GM12801 (cell line): ENCODE data around the gene TOM1L2.

ENCODE experiments used
- TF ChIP-seq, protein P1 (sequence below): IDR thresholded peaks from one replicate; pipeline ENCODE4 v1.5.1; 2011; ENCODE audit warnings: control low read depth; ENCODE audit not compliant: insufficient read length; ENCODE audit errors: extremely low read depth

TOM1L2 gene

DNA sequence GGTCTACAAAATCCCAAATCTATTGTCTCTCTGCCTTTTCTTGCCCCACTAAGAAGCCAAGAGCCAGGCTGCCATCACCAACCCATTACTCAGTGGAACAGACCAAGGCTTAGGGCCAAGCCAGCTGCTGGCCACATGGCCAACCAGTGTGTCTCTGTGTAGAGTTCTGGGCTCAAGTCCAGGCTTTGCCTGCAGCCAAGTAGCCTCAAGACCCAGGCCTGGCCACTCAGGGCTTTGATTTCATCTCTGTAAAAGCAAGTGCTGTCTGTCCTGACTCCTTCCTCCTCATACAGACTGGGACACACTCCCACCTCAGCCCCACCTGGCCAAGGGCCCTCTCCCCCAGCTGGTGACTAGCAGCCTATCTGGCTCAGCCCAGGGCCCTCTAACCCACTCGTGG, 150.0 kb downstream of the TOM1L2 start:
- TF ChIP-seq, protein P1, sequence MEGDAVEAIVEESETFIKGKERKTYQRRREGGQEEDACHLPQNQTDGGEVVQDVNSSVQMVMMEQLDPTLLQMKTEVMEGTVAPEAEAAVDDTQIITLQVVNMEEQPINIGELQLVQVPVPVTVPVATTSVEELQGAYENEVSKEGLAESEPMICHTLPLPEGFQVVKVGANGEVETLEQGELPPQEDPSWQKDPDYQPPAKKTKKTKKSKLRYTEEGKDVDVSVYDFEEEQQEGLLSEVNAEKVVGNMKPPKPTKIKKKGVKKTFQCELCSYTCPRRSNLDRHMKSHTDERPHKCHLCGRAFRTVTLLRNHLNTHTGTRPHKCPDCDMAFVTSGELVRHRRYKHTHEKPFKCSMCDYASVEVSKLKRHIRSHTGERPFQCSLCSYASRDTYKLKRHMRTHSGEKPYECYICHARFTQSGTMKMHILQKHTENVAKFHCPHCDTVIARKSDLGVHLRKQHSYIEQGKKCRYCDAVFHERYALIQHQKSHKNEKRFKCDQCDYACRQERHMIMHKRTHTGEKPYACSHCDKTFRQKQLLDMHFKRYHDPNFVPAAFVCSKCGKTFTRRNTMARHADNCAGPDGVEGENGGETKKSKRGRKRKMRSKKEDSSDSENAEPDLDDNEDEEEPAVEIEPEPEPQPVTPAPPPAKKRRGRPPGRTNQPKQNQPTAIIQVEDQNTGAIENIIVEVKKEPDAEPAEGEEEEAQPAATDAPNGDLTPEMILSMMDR, result no peak

DNA sequence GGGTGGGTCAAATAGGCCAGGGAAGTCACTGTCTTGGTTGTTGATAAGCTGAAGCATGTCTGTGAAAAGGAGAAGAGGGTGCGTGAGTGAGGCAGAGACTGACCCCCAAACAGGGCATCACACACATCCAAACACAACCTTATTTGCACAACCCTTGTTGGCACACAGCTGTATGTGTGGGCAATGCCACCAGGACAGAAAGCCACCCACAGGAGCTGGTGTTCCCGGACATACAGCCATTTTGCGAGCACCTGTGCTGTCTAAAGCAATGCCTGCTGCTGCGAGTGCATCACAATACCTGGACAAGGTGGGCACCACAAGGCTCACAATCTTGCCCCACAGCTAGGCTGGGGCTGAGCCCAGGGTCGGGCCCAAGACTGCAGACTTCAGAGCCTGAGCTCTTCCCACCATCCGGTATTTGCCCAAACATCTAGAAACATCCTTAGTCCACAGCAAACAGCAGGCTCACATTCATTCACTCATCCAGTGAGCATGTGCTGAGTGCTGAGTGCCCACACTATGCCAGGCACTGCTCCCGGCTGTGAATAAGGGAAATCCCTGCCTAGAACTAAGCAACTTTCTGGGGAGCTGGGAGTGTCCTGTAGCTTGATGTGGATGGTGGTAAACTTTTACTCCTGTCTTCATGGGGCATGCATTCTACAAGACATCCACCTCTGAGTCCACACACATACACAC, 151.6 kb downstream of the TOM1L2 start:
- TF ChIP-seq, protein P1, result no peak

DNA sequence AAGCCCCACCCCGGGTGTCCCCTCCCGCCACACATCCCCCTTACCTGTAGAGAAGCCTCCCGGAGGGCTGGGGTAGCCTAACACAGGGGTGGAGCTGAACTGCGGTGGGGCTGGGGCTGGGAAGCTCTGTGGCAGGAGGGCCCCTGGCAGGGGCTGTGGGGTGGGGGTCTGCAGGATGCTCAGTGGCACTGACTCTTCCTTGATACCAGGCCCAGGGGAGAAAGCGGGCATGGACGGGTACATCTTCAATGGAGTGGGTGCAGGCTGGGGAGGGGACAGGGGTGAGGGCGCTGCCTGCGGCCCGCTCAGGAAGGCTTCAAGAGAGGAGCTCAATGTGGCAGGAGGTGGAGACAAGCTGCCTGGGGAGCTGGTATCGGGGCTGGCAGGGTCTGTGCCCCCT, 152.2 kb downstream of the TOM1L2 start:
- TF ChIP-seq, protein P1, result no peak

DNA sequence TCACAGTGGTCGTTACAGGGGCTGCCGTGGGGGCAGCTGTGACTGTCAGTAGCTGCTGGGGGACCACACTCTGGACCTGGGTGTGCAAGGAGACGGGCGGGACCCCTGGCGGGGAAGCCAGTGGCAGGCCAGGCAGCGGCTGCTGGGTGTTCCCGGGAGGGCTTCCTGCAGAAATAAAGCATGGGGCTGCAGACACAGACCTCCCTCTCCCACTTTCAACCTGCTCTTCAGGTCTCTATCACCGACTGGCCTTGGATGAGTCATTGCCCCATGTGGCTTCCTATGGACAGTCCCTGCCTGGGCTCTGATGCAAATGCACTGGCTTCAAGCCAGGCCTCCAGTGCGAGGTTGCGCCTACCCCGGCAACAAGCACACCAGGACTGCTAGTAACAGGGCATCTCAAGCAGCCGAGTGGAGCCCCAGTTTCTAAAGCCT, 152.6 kb downstream of the TOM1L2 start:
- TF ChIP-seq, protein P1, result no peak

DNA sequence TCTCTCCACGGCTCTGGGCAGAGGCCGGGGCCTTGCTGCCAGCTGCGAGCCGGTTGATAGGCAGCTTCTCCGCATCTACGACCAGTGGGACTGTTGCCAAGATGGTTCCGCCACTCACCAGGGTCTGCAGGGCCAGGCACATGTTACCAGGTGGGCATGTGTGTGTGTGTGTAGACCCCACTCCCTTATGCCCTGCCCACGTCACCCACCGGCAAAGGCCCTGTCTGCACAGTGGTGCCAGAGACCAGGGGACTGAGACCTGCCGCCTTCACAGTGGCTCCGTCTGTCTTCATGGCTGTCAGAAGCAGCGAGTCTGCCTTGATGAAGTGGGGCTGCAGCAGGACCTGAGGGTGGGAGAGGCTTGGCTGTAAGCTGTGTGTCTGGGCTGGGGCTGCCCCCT, 153.1 kb downstream of the TOM1L2 start:
- TF ChIP-seq, protein P1, result no peak

DNA sequence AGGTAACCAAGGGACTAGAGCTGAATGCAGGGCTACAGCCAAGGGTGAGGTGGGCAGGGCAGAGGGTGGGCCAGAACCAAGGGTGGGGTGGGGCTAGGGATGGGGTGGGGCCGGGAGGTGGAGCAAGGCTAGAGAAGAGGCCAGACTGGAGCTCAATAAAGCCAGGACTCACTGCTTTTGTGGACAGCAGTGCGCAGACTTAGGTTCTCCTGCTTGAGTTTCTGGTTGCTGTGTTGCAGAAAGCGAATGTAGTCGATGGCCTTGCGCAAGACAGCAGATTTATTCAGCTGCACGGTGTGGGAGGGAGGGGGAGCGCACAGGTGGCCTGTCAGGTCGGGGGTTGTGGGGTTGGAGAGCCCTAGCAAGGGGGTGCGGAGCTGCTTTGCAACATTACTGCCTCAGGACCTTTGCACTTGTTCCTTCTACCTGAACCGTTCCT, 154.1 kb downstream of the TOM1L2 start:
- TF ChIP-seq, protein P1, result no peak

DNA sequence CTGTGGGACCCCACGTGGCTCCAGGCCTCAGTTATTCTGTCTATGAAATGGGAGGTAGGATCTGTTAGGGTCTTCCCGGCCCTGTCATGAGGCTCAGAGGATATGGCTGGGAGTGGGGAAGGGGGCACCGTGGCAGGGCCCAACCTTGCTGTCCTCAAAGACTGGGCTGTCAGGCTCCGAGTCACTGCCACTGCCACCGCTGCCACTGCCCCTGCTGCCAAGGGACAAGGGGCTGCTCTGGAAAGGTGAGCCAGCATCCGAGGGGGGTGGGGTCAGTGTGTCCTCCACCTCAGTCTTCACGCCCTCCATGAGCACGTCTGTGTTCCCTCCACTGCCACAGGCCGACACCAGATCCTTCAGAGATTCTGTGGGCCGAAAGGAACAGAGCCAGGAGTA, 154.7 kb downstream of the TOM1L2 start:
- TF ChIP-seq, protein P1, result no peak
